ENCODE measurements around the gene RAD51B. TPM values are rescaled to one million over a fixed set of nuclear protein-coding genes. Genes with fewer than 3 reads are reported as not detected.

RAD51B gene
- total RNA-seq, 1 experiment from 2014 or later, result 8.5 TPM

- TF ChIP-seq REST (IDR thresholded peaks at IDR 0.05; ENCODE audit: insufficient read depth in 1 of 2, low read depth in 2 of 2, low read length in 1 of 2) (no peak), TCF7L2 (IDR thresholded peaks at IDR 0.05; ENCODE audit: low read depth, low read length) (no peak), CTCF (IDR thresholded peaks at IDR 0.05) (no peak), POLR2AphosphoS5 (IDR thresholded peaks at IDR 0.05; ENCODE audit: low read depth, low read length) (no peak), SIN3A (IDR thresholded peaks at IDR 0.05; ENCODE audit: borderline replicate concordance, insufficient read depth, low read depth, low read length) (no peak)
- Histone ChIP-seq H3K4me1 (ENCODE audit: control insufficient read depth, insufficient read depth, low read length) (no peaks in the 10 kb centered on the region), H3K36me3 (ENCODE audit: control insufficient read depth, insufficient read depth, low read length) (no peaks in the 10 kb centered on the region), H3K9me3 (ENCODE audit: control insufficient read depth, insufficient read depth, low read depth, low read length) (no peaks in the 10 kb centered on the region), H3K27ac (ENCODE audit: low read length) (no peak overlapping the region), H3K27me3 (ENCODE audit: control insufficient read depth, insufficient read depth, low read length) (no peaks in the 10 kb centered on the region), H3K4me3 (ENCODE audit: low read depth in 2 of 2, low read length in 2 of 2) (no peak overlapping the region)
- ChIA-PET POLR2A (no interaction called here), CTCF (no interaction called here)
- no peak for ATAC-seq
- no TSS peak for BruUV-seq (replicated peaks)
- in situ Hi-C loops (cut with HindIII; ENCODE audit: low pct_unique_long_range_greater_than_20kb, low sequenced_read_pairs) (no loop called here), intact Hi-C loops (cut with micrococcal nuclease; ENCODE audit: unreplicated experiment) (no loop called here)
- no peak for DNase-seq (ENCODE audit: low read depth, low spot score)
These were observed 922.4 kb downstream of the RAD51B start for GRCh38 chr14:68741839-68742470.

- no TSS peak for BruUV-seq (replicated peaks)
- ATAC-seq, result no peak
- no peak overlapping the region for H3K4me3 ChIP-seq (ENCODE audit: low read depth in 2 of 2, low read length in 2 of 2)
- CTCF ChIA-PET, result no interaction called here
- H3K9me3 ChIP-seq (ENCODE audit: control insufficient read depth, insufficient read depth, low read depth, low read length), result no peaks in the 10 kb centered on the region
- TF ChIP-seq TCF7L2 (IDR thresholded peaks at IDR 0.05; ENCODE audit: low read depth, low read length) (no peak), SIN3A (IDR thresholded peaks at IDR 0.05; ENCODE audit: borderline replicate concordance, insufficient read depth, low read depth, low read length) (no peak), REST (IDR thresholded peaks at IDR 0.05; ENCODE audit: insufficient read depth in 1 of 2, low read depth in 2 of 2, low read length in 1 of 2) (no peak), CTCF (IDR thresholded peaks at IDR 0.05) (no peak), POLR2AphosphoS5 (IDR thresholded peaks at IDR 0.05; ENCODE audit: low read depth, low read length) (no peak)
- POLR2A ChIA-PET, result no interaction called here
- intact Hi-C loops (cut with micrococcal nuclease; ENCODE audit: unreplicated experiment), result no loop called here
- H3K27ac ChIP-seq (ENCODE audit: low read length), result no peak overlapping the region
- H3K4me1 ChIP-seq (ENCODE audit: control insufficient read depth, insufficient read depth, low read length), result no peaks in the 10 kb centered on the region
- in situ Hi-C loops (cut with HindIII; ENCODE audit: low pct_unique_long_range_greater_than_20kb, low sequenced_read_pairs), result no loop called here
- DNase-seq (ENCODE audit: low read depth, low spot score), result no peak
- no peaks in the 10 kb centered on the region for H3K36me3 ChIP-seq (ENCODE audit: control insufficient read depth, insufficient read depth, low read length)
- no peaks in the 10 kb centered on the region for H3K27me3 ChIP-seq (ENCODE audit: control insufficient read depth, insufficient read depth, low read length)
These were observed 925.0 kb downstream of the RAD51B start for GRCh38 chr14:68744613-68745012.
